Epithelial cell of proximal tubule (primary cell): ENCODE measurements around the gene DENND11. TPM values are rescaled to one million over a fixed set of nuclear protein-coding genes. Genes with fewer than 3 reads are reported as not detected.

Experiments
- DNase-seq: peaks from one replicate; pipeline ENCODE4 v3.0.0-alpha.2; 2011; ENCODE audit warnings: low read depth
- H3K4me3 ChIP-seq: 2 replicates; pipeline ENCODE4 v1.5.1; 2011; ENCODE audit warnings: low read depth, mild to moderate bottlenecking, low read length
- CTCF ChIP-seq: conservative IDR thresholded peaks from 2 replicates; pipeline ENCODE4 v1.5.1; 2012; ENCODE audit warnings: low read depth, mild to moderate bottlenecking, low read length
- total RNA-seq: library from RNA; depleted of rRNA; stranded (reverse); fragments of >200 nt; gene quantifications from 2 replicates; pipeline ENCODE4 v1.2.3, GENCODE V29; 2015

The DENND11 gene
- 9.7 and 12.2 TPM in 2 replicates for total RNA-seq

GRCh38 chr7:141702047-141702567 is at the start of gene DENND11:
Gene DENND11, minus strand, starts transcription at chr7:141702166. Its CDS starts 13 bp downstream, at chr7:141702153.
- no peak for TF ChIP-seq CTCF
- H3K4me3 ChIP-seq: peak within 1 kb of the TSS; percentile 70
- no peak for DNase-seq

GRCh38 chr7:141748396-141748795 is 46.4 kb upstream of the DENND11 start:
- no peak overlapping the region for H3K4me3 ChIP-seq
- no peak for TF ChIP-seq CTCF
- DNase-seq: no peak

GRCh38 chr7:141744131-141744530 is 42.2 kb upstream of the DENND11 start:
- H3K4me3 ChIP-seq: no peak overlapping the region
- TF ChIP-seq CTCF: no peak
- no peak for DNase-seq

- H3K4me3 ChIP-seq: no peak overlapping the region
- TF ChIP-seq CTCF: no peak
- no peak for DNase-seq
These were observed 40.3 kb upstream of the DENND11 start for GRCh38 chr7:141742229-141742628.

- no peak for TF ChIP-seq CTCF
- DNase-seq: no peak
- H3K4me3 ChIP-seq: peak overlapping the region; percentile 78
These were observed 37.3 kb upstream of the DENND11 start for GRCh38 chr7:141739250-141739649.

- no peak for TF ChIP-seq CTCF
- H3K4me3 ChIP-seq: peak overlapping the region; percentile 78
These were observed 36.6 kb upstream of the DENND11 start for GRCh38 chr7:141738592-141739013.

GRCh38 chr7:141737836-141738591 is 36.0 kb upstream of the DENND11 start, which contains the start of gene SSBP1:
Gene SSBP1, plus strand, starts transcription at chr7:141738358. Its CDS starts 809 bp downstream, at chr7:141739167.
- TF ChIP-seq CTCF: peak; percentile 82
- H3K4me3 ChIP-seq: peak within 1 kb of the TSS; percentile 78
- DNase-seq: peak; percentile 87

More at GRCh38 chr7:141738592-141739013, 36.6 kb upstream of the DENND11 start:
- DNase-seq: no peak
